Measurements from ENCODE around the gene PEX1. TPM values are rescaled to one million over a fixed set of nuclear protein-coding genes. Genes with fewer than 3 reads are reported as not detected.

Gene PEX1
- total and polyA plus RNA-seq, 9 of the 15 experiments (the other 6 are each of a cell fraction or from before 2014, with no cell fraction given): 9.4 to 32.2 (median 19.9) TPM

- TF ChIP-seq HSF4 (CRISPR knock-in tag; IDR thresholded peaks at IDR 0.05; ENCODE audit: borderline replicate concordance) (no peak), RBBP5 (IDR thresholded peaks at IDR 0.05; ENCODE audit: borderline replicate concordance, insufficient read depth, low read length, poor library complexity, severe bottlenecking) (peak; percentile 97), STAG1 (CRISPR knock-in tag; IDR thresholded peaks at IDR 0.05; ENCODE audit: borderline replicate concordance) (no peak), XRCC4 (IDR thresholded peaks at IDR 0.05; ENCODE audit: extremely low read depth, insufficient read depth, insufficient read length) (no peak), ZNF561 (CRISPR knock-in tag; conservative IDR thresholded peaks at IDR 0.05) (no peak), EZH2 (IDR thresholded peaks at IDR 0.05; ENCODE audit: borderline replicate concordance, low read depth, low read length) (no peak), NFE2 (IDR thresholded peaks at IDR 0.05; ENCODE audit: low read depth) (0 out of 2 replicates have a peak, but pooled peaks have one; percentile 33), ZNF175 (CRISPR knock-in tag; IDR thresholded peaks at IDR 0.05; ENCODE audit: low read depth) (peak; percentile 49; the same call in 1 of the 2 replicates), RAD51 (IDR thresholded peaks at IDR 0.05; ENCODE audit: borderline replicate concordance, low read depth) (no peak; the same call in 1 of the 2 replicates), HBP1 (CRISPR knock-in tag; IDR thresholded peaks at IDR 0.05) (no peak), SRSF7 (optimal IDR thresholded peaks at IDR 0.05; ENCODE audit: low read depth, low read length) (no peak), MYBL2 (IDR thresholded peaks at IDR 0.05; ENCODE audit: low read depth) (peak; percentile 63; the same call in 1 of the 2 replicates), MYBL2 (CRISPR knock-in tag; IDR thresholded peaks at IDR 0.05; ENCODE audit: borderline replicate concordance) (no peak), SIN3B (IDR thresholded peaks at IDR 0.05; ENCODE audit: low read depth) (peak; percentile 100), FOXK1 (CRISPR knock-in tag; IDR thresholded peaks at IDR 0.05; ENCODE audit: borderline replicate concordance) (no peak; the same call in 1 of the 2 replicates), ARID2 (IDR thresholded peaks at IDR 0.05) (0 out of 2 replicates have a peak, but pooled peaks have one; percentile 6), CBX1 (IDR thresholded peaks at IDR 0.05; ENCODE audit: low read depth) (peak; percentile 70; the same call in 1 of the 2 replicates), NCOR1 (IDR thresholded peaks at IDR 0.05) (peak; percentile 24; the same call in 1 of the 2 replicates), ZNF217 (CRISPR knock-in tag; IDR thresholded peaks at IDR 0.05) (no peak), ZFP36 (IDR thresholded peaks at IDR 0.05; ENCODE audit: low read depth, low read length, partially characterized antibody) (peak; percentile 23), ESRRB (CRISPR knock-in tag; IDR thresholded peaks at IDR 0.05; ENCODE audit: borderline replicate concordance) (no peak), ARID4B (CRISPR knock-in tag; IDR thresholded peaks at IDR 0.05) (peak; percentile 84), DPF2 (IDR thresholded peaks at IDR 0.05) (0 out of 2 replicates have a peak, but pooled peaks have one; percentile 30)
Measured at GRCh38 chr7:92528188-92528957, at the start of gene PEX1, which contains the start of gene RBM48 (continued).

All from K562 (cell line).